ENCODE data around the gene UBTD2. TPM values are rescaled to one million over a fixed set of nuclear protein-coding genes. Genes with fewer than 3 reads are reported as not detected.

Gene UBTD2
- total and polyA plus RNA-seq, 10 donors = 4.9 to 13.9 (median 8.4) TPM

- intact Hi-C loops (cut with DNase I; ENCODE audit: low total_unique reads) = no loop called here
- H3K27ac ChIP-seq = no peak overlapping the region
These were observed 32.3 kb upstream of the UBTD2 start for GRCh38 chr5:172315587-172316493.

GRCh38 chr5:172313915-172314314, 30.4 kb upstream of the UBTD2 start:
- intact Hi-C loops (cut with DNase I; ENCODE audit: low total_unique reads) = no loop called here
- Histone ChIP-seq H3K4me3 (no peak overlapping the region), H3K36me3 (no peaks in the 10 kb centered on the region), H3K9me3 (no peaks in the 10 kb centered on the region), H3K27me3 (replicated peaks in 1 of 7) (no peaks in the 10 kb centered on the region), H3K4me1 (no peaks in the 10 kb centered on the region), H3K27ac (no peak overlapping the region)
- no peak for DNase-seq
- no peak for TF ChIP-seq POLR2AphosphoS5 (IDR thresholded peaks at IDR 0.05)
- no peak for TF ChIP-seq POLR2A (IDR thresholded peaks at IDR 0.05)
- no peak for TF ChIP-seq CTCF (IDR thresholded peaks at IDR 0.05 in 8 of 11, conservative IDR thresholded peaks at IDR 0.05 in 3 of 11)
- 73 to 82% (median 75%) methylated on average over 4 of the region's 4 CpGs for WGBS, 5 donors

More at GRCh38 chr5:172315587-172316493, 32.3 kb upstream of the UBTD2 start:
- H3K36me3 ChIP-seq = no peaks in the 10 kb centered on the region
- no peaks in the 10 kb centered on the region for H3K4me1 ChIP-seq
- TF ChIP-seq CTCF (IDR thresholded peaks at IDR 0.05 in 8 of 11, conservative IDR thresholded peaks at IDR 0.05 in 3 of 11) (no peak), POLR2AphosphoS5 (IDR thresholded peaks at IDR 0.05) (no peak), POLR2A (IDR thresholded peaks at IDR 0.05) (no peak)
- H3K9me3 ChIP-seq = no peaks in the 10 kb centered on the region
- 81 to 95% (median 86%) methylated on average over 11 of the region's 11 CpGs for WGBS, 5 donors
- no peak for DNase-seq
- H3K27me3 ChIP-seq (replicated peaks in 1 of 7) = no peaks in the 10 kb centered on the region
- no peak overlapping the region for H3K4me3 ChIP-seq

GRCh38 chr5:172312286-172312685, 28.7 kb upstream of the UBTD2 start:
- Histone ChIP-seq H3K4me1 (no peaks in the 10 kb centered on the region), H3K27me3 (replicated peaks in 1 of 7) (no peaks in the 10 kb centered on the region), H3K4me3 (no peak overlapping the region), H3K36me3 (no peaks in the 10 kb centered on the region), H3K27ac (no peak overlapping the region), H3K9me3 (no peaks in the 10 kb centered on the region)
- WGBS, 5 donors = 42 to 80% (median 68%) methylated on average over 1 of the region's 1 CpG
- intact Hi-C loops (cut with DNase I; ENCODE audit: low total_unique reads) = no loop called here
- no peak for TF ChIP-seq CTCF (IDR thresholded peaks at IDR 0.05 in 8 of 11, conservative IDR thresholded peaks at IDR 0.05 in 3 of 11)
- TF ChIP-seq POLR2A (IDR thresholded peaks at IDR 0.05) = no peak
- TF ChIP-seq POLR2AphosphoS5 (IDR thresholded peaks at IDR 0.05) = no peak
- DNase-seq = no peak

GRCh38 chr5:172311605-172312004, 28.0 kb upstream of the UBTD2 start:
- intact Hi-C loops (cut with DNase I; ENCODE audit: low total_unique reads) = no loop called here

More at GRCh38 chr5:172311605-172312004, 28.0 kb upstream of the UBTD2 start:
- H3K9me3 ChIP-seq = peaks cover 0 to under 1% (median 0%) of the 10 kb centered on the region in 8 donors
- H3K27me3 ChIP-seq (replicated peaks in 1 of 7) = no peaks in the 10 kb centered on the region
- 81 to 90% (median 87%) methylated on average over 4 of the region's 4 CpGs for WGBS, 5 donors
- no peak for DNase-seq
- H3K36me3 ChIP-seq = no peaks in the 10 kb centered on the region
- no peak overlapping the region for H3K4me3 ChIP-seq
- TF ChIP-seq POLR2A (IDR thresholded peaks at IDR 0.05) (no peak), POLR2AphosphoS5 (IDR thresholded peaks at IDR 0.05) (no peak), CTCF (IDR thresholded peaks at IDR 0.05 in 8 of 11, conservative IDR thresholded peaks at IDR 0.05 in 3 of 11) (no peak)
- no peaks in the 10 kb centered on the region for H3K4me1 ChIP-seq
- no peak overlapping the region for H3K27ac ChIP-seq
